ENCODE data around the gene VPS8.

- TF ChIP-seq CTCF (IDR thresholded peaks at IDR 0.05) (no peak), POLR2A (IDR thresholded peaks at IDR 0.05) (no peak)
These were observed 181.4 kb downstream of the VPS8 start for GRCh38 chr3:184993394-184993793.
